C4-2B (cell line): ENCODE results near the gene NR4A2.
A peak's percentile ranks its signal among the peaks of the same experiment; 100 is the strongest.

Source experiments
- H3K27ac ChIP-seq: fragments of 450-650 bp; 2 replicates; pipeline ENCODE4 v1.5.1; 2017
- CTCF ChIP-seq: fragments of 450-650 bp; conservative IDR thresholded peaks from 2 replicates; pipeline ENCODE4 v1.5.1; 2017; ENCODE audit warnings: mild to moderate bottlenecking
- ZFX ChIP-seq: fragments of 450-650 bp; IDR thresholded peaks from 2 replicates; pipeline ENCODE4 v1.6.1; 2017

The NR4A2 gene

GRCh38 chr2:156332534-156333273 is at the start of gene NR4A2:
NR4A2 (minus strand) TSS chr2:156332721; CDS start chr2:156330186, 2,535 bp downstream.
- H3K27ac ChIP-seq: peak within 1 kb of the TSS; percentile 50; the same call in 1 of the 2 replicates
- TF ChIP-seq CTCF: no peak
- no peak for TF ChIP-seq ZFX

- no peak for TF ChIP-seq CTCF
- TF ChIP-seq ZFX: no peak
- H3K27ac ChIP-seq: no peak overlapping the region
Measured at GRCh38 chr2:156380117-156380645, 47.7 kb upstream of the NR4A2 start.

GRCh38 chr2:156379714-156380113 is 47.2 kb upstream of the NR4A2 start:
- TF ChIP-seq CTCF (no peak), ZFX (no peak)

GRCh38 chr2:156379071-156379470 is 46.5 kb upstream of the NR4A2 start:
- TF ChIP-seq ZFX (no peak), CTCF (no peak)
- H3K27ac ChIP-seq: no peak overlapping the region

More at GRCh38 chr2:156379714-156380113, 47.2 kb upstream of the NR4A2 start:
- H3K27ac ChIP-seq: no peak overlapping the region

GRCh38 chr2:156366753-156367152 is 34.2 kb upstream of the NR4A2 start:
- no peak overlapping the region for H3K27ac ChIP-seq
- no peak for TF ChIP-seq CTCF
- no peak for TF ChIP-seq ZFX

GRCh38 chr2:156363141-156363540 is 30.6 kb upstream of the NR4A2 start:
- no peak for TF ChIP-seq CTCF
- no peak for TF ChIP-seq ZFX
- no peak overlapping the region for H3K27ac ChIP-seq

- no peak for TF ChIP-seq CTCF
- no peak for TF ChIP-seq ZFX
- H3K27ac ChIP-seq: no peak overlapping the region
Measured at GRCh38 chr2:156356014-156356754, 23.7 kb upstream of the NR4A2 start.
